Mesendoderm (in vitro differentiated cells): Measurements from ENCODE around the gene CPA1.

Experiments used
- DNase-seq: peaks from one replicate; pipeline ENCODE4 v3.0.0; 2013
- H2AK5ac ChIP-seq: 2 replicates; pipeline ENCODE4 v1.6.1; 2013; ENCODE audit warnings: low read length, inconsistent platforms
- H2BK120ac ChIP-seq: 2 replicates; pipeline ENCODE4 v1.6.1; 2013; ENCODE audit warnings: low read depth, mild to moderate bottlenecking, low read length, moderate library complexity, mixed read lengths
- H2BK15ac ChIP-seq: replicated peaks from 2 replicates; pipeline ENCODE4 v1.6.1; 2013; ENCODE audit warnings: low read depth, mild to moderate bottlenecking, moderate library complexity
- H2BK5ac ChIP-seq: 2 replicates; pipeline ENCODE4 v1.6.1; 2013; ENCODE audit warnings: low read length, inconsistent platforms
- H3K18ac ChIP-seq: 2 replicates; pipeline ENCODE4 v1.6.1; 2013; ENCODE audit warnings: mild to moderate bottlenecking, low read length, mixed read lengths
- H3K23ac ChIP-seq: one replicate; pipeline ENCODE4 v1.6.1; 2013; ENCODE audit warnings: low read length
- H3K27ac ChIP-seq: 2 replicates; pipeline ENCODE4 v1.5.1; 2013; ENCODE audit warnings: low read depth, mild to moderate bottlenecking, inconsistent platforms, low read length, moderate library complexity
- H3K27me3 ChIP-seq: 2 replicates; pipeline ENCODE4 v1.6.1; 2013; ENCODE audit warnings: low read length, control low read depth, mild to moderate bottlenecking, inconsistent platforms; ENCODE audit not compliant: insufficient read depth, poor library complexity
- H3K36me3 ChIP-seq: 2 replicates; pipeline ENCODE4 v1.6.1; 2013; ENCODE audit warnings: low read length, inconsistent platforms; ENCODE audit not compliant: control insufficient read depth, insufficient read depth
- H3K4ac ChIP-seq: one replicate; pipeline ENCODE4 v1.6.1; 2013; ENCODE audit warnings: low read depth, mild to moderate bottlenecking, low read length, moderate library complexity
- H3K4me1 ChIP-seq: 2 replicates; pipeline ENCODE4 v1.6.1; 2013; ENCODE audit warnings: low read depth, low read length, inconsistent platforms; ENCODE audit not compliant: control insufficient read depth
- H3K4me2 ChIP-seq: 2 replicates; pipeline ENCODE4 v1.6.1; 2013; ENCODE audit warnings: low read length
- H3K4me3 ChIP-seq: 2 replicates; pipeline ENCODE4 v1.5.1; 2013; ENCODE audit warnings: mild to moderate bottlenecking, low read length
- H3K56ac ChIP-seq: one replicate; pipeline ENCODE4 v1.6.1; 2013; ENCODE audit warnings: low read length
- H3K79me1 ChIP-seq: 2 replicates; pipeline ENCODE4 v1.6.1; 2013; ENCODE audit warnings: low read length, inconsistent platforms
- H3K79me2 ChIP-seq: 2 replicates; pipeline ENCODE4 v1.6.1; 2013; ENCODE audit warnings: mild to moderate bottlenecking, low read length; ENCODE audit not compliant: control insufficient read depth, insufficient read depth
- H3K9ac ChIP-seq: 2 replicates; pipeline ENCODE4 v1.6.1; 2013; ENCODE audit warnings: low read length, inconsistent platforms
- H4K5ac ChIP-seq: one replicate; pipeline ENCODE4 v1.6.1; 2013; ENCODE audit warnings: low read length
- H4K8ac ChIP-seq: one replicate; pipeline ENCODE4 v1.6.1; 2013; ENCODE audit warnings: low read depth, mild to moderate bottlenecking, control low read depth, low read length, moderate library complexity
- WGBS: extraction: QIAGEN DNeasy Blood & Tissue Kit; methylation state at CpG from one replicate; pipeline ENCODE4 v1.1.7; 2013; ENCODE audit warnings: low lambda C conversion rate, missing lambda C conversion rate; ENCODE audit not compliant: insufficient coverage; ENCODE audit errors: extremely low coverage; 5-methylcytosine and 5-hydroxymethylcytosine counted together

The CPA1 gene

DNA sequence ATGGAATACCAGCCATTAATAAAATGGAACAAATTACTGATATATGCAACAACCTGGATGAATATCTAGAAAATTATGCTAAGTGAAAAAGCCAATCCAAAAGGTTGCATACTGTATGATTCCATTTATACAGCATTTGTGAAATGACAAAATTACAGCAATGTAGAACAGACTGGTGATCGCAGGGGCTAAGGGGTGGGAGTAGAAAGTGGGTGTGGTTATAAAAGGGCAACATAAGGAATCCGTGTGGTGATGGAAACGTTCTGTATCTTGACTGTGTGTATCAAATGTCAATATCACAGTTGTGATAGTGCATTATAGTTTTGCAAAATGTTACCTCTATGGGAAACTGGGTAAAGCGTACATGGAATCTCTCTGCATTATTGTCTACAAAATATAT is 45.5 kb downstream of the CPA1 start:
- Histone ChIP-seq H3K4me1 (no peaks in the 10 kb centered on the region), H2AK5ac (no peak overlapping the region), H4K5ac (no peak overlapping the region), H3K79me1 (no peaks in the 10 kb centered on the region), H3K23ac (no peak overlapping the region), H3K4me3 (no peak overlapping the region), H2BK120ac (no peak overlapping the region), H3K27ac (no peak overlapping the region), H3K9ac (no peak overlapping the region), H4K8ac (no peak overlapping the region), H2BK5ac (no peak overlapping the region), H3K4me2 (no peak overlapping the region), H3K36me3 (no peaks in the 10 kb centered on the region), H3K4ac (no peak overlapping the region), H3K18ac (no peak overlapping the region), H3K56ac (no peak overlapping the region), H3K27me3 (no peaks in the 10 kb centered on the region), H3K79me2 (no peaks in the 10 kb centered on the region), H2BK15ac (no peak overlapping the region)
- no CpG with 5 or more reads among the region's 4 CpGs for WGBS
- DNase-seq = no peak

DNA sequence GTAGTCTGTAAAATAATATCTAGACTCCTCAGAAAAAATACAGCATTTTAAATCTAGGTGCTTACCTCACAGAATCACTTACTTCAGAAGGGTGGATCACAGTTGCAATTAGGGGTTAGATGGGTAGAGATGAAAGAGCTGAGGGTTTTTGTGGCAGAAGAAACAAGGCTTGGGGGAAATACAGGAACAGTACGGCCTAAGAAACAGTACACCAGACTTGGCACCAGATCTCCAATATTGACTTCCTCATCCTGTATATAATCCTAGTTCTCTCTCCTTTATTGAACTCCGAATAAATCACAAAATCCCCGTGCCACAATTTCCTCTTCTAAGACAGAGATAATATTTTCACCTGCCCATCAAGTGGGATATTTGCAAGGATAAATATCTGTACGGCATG is 46.3 kb downstream of the CPA1 start:
- Histone ChIP-seq H3K9ac (no peak overlapping the region), H2AK5ac (no peak overlapping the region), H3K4me1 (no peaks in the 10 kb centered on the region), H2BK15ac (no peak overlapping the region), H3K79me1 (no peaks in the 10 kb centered on the region), H3K27me3 (no peaks in the 10 kb centered on the region), H3K56ac (no peak overlapping the region), H4K5ac (no peak overlapping the region), H2BK120ac (no peak overlapping the region), H3K27ac (no peak overlapping the region), H3K4me3 (no peak overlapping the region), H3K4me2 (no peak overlapping the region), H3K18ac (no peak overlapping the region), H3K79me2 (no peaks in the 10 kb centered on the region), H4K8ac (no peak overlapping the region), H3K36me3 (no peaks in the 10 kb centered on the region), H3K4ac (no peak overlapping the region), H2BK5ac (no peak overlapping the region), H3K23ac (no peak overlapping the region)
- no peak for DNase-seq
- WGBS = 100% methylated on average over 2 of the region's 4 CpGs

DNA sequence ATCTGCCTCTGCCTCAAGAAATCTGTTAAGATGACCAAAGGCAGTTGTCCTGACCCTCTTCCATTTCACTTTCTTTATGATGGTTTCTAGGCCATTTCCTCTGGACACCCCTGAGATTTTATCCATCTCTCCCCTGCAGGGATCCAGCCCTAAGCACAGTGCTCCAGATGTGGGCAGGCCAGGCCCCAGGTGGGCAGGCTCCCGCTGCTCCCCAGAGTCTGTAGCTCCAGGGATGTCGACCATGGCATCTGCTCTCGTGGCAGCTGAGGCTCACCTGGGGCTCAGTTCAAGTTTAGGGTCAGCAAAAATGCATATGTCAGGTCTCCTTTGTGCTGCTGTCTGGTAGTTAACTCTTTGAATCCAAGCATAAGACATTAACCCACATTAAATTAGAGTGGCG is 48.7 kb downstream of the CPA1 start:
- H3K79me1 ChIP-seq = no peaks in the 10 kb centered on the region
- H3K9ac ChIP-seq = no peak overlapping the region

DNA sequence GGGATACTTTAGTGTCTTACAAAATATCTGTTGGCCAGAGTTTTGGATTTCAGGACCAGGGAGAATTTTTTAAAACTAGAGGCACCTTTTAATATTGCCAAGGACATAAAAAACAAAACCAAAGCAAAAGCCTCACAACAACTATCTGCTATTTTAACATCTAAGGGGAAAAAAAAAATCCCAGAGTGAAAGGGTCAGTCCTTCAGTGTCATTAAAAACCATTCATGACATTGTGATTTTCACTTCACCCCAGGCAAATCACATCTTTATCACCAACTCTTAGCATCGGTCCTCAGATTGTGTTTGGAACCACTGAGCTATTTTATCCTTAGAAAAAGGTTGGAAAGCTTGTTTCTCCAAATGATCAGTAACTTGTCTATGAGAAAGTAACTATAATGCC is 49.8 kb downstream of the CPA1 start:
- Histone ChIP-seq H3K18ac (no peak overlapping the region), H3K9ac (no peak overlapping the region), H3K27ac (no peak overlapping the region), H3K23ac (no peak overlapping the region), H2BK15ac (no peak overlapping the region), H3K79me2 (no peaks in the 10 kb centered on the region), H3K4me3 (no peak overlapping the region), H3K56ac (no peak overlapping the region), H3K4me1 (no peaks in the 10 kb centered on the region), H3K79me1 (no peaks in the 10 kb centered on the region), H4K5ac (no peak overlapping the region), H3K4ac (no peak overlapping the region), H3K36me3 (no peaks in the 10 kb centered on the region), H2BK120ac (no peak overlapping the region), H4K8ac (no peak overlapping the region), H3K27me3 (no peaks in the 10 kb centered on the region), H3K4me2 (no peak overlapping the region), H2AK5ac (no peak overlapping the region), H2BK5ac (no peak overlapping the region)
- no peak for DNase-seq
- no CpG with 5 or more reads among the region's 1 CpG for WGBS

More for the DNA sequence above, 48.7 kb downstream of the CPA1 start:
- no peaks in the 10 kb centered on the region for H3K79me2 ChIP-seq
- H3K4me2 ChIP-seq = no peak overlapping the region
- H2BK15ac ChIP-seq = no peak overlapping the region
- no peaks in the 10 kb centered on the region for H3K27me3 ChIP-seq
- H3K36me3 ChIP-seq = no peaks in the 10 kb centered on the region
- no peak overlapping the region for H3K56ac ChIP-seq
- H3K4ac ChIP-seq = no peak overlapping the region
- H3K18ac ChIP-seq = no peak overlapping the region
- no peak for DNase-seq
- H2BK5ac ChIP-seq = no peak overlapping the region
- no CpG with 5 or more reads among the region's 4 CpGs for WGBS
- no peaks in the 10 kb centered on the region for H3K4me1 ChIP-seq
- no peak overlapping the region for H3K4me3 ChIP-seq
- H3K23ac ChIP-seq = no peak overlapping the region
- no peak overlapping the region for H2AK5ac ChIP-seq
- no peak overlapping the region for H2BK120ac ChIP-seq
- H4K8ac ChIP-seq = no peak overlapping the region
- no peak overlapping the region for H4K5ac ChIP-seq
- H3K27ac ChIP-seq = no peak overlapping the region

DNA sequence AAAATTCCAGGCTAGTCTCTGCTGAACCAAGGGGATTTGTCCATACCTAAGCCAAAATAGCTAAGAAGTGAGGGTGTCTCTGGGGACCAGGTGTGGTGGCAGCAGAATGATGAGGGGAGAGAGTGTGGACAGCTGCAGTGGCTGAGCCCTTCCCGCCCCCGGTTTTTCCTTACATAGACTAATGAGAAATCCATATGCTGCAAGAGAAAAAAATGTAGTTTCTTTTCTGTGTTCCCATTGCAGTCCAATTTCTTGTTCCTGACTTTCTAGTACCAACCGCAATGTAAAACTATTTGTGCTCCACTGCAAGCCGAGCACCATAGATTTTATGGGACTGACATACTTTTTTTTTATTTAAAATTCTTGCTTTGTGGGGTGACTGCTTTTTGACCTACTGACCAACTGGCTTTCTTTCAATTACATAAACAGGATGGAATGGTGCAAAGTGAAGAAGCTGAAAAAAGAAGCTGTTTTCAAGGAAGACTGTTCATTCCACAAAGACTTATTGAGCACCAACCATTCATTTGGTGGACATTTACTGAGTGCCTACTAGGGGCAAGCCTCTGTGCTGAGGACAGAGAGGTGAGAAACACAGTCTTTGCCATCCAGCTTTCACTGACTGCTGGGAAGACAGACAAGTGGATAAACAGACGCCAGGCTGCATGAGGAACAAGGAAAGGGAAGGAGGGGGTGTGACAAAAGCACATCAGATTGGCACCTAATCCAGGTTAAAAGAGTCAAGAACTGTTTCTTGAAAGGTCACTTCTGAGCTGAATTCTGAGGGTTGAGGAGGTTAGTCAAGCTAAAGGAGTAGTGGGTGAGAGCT is 50.8 kb downstream of the CPA1 start:
- no peak overlapping the region for H3K27ac ChIP-seq
- no peak overlapping the region for H3K9ac ChIP-seq
- H3K4me1 ChIP-seq = no peaks in the 10 kb centered on the region
- DNase-seq = no peak
- H2BK120ac ChIP-seq = no peak overlapping the region
- no peak overlapping the region for H2AK5ac ChIP-seq
- no peak overlapping the region for H3K4me2 ChIP-seq
- no peak overlapping the region for H4K5ac ChIP-seq
- H3K4me3 ChIP-seq = no peak overlapping the region
- no peak overlapping the region for H3K23ac ChIP-seq
- H3K36me3 ChIP-seq = no peaks in the 10 kb centered on the region
- no peak overlapping the region for H3K56ac ChIP-seq
- no peak overlapping the region for H2BK15ac ChIP-seq
- no peak overlapping the region for H3K4ac ChIP-seq
- no peaks in the 10 kb centered on the region for H3K79me2 ChIP-seq
- H3K27me3 ChIP-seq = no peaks in the 10 kb centered on the region
- no peak overlapping the region for H2BK5ac ChIP-seq
- no peaks in the 10 kb centered on the region for H3K79me1 ChIP-seq
- WGBS = no CpG with 5 or more reads among the region's 5 CpGs
- H4K8ac ChIP-seq = no peak overlapping the region
- H3K18ac ChIP-seq = no peak overlapping the region

DNA sequence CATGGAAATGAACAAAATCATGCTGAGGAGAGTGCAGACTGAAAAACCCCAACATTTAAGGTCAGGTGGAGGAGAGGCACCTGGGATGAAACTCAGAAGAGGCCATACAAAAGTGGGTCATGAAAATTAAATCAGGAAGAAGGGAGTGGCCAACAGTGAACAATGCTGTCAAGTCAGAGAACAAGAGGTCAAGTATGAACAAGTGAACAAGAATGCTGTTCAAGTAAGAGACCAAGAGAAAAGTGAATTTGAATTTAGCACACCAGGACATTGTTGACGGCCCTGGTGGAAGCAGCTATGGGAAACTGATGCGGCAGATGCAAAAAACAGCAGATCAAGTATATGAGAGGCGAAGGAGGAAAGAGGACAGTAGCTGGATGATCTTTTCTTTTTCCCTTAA is 52.6 kb downstream of the CPA1 start:
- no peak overlapping the region for H3K9ac ChIP-seq
- no peak for DNase-seq

More for the DNA sequence above, 52.6 kb downstream of the CPA1 start:
- H3K36me3 ChIP-seq = no peaks in the 10 kb centered on the region
- no peak overlapping the region for H3K4me2 ChIP-seq
- no peaks in the 10 kb centered on the region for H3K4me1 ChIP-seq
- no peak overlapping the region for H2BK120ac ChIP-seq
- no peak overlapping the region for H2BK15ac ChIP-seq
- no CpG with 5 or more reads among the region's 3 CpGs for WGBS
- no peak overlapping the region for H3K18ac ChIP-seq
- H4K8ac ChIP-seq = no peak overlapping the region
- no peak overlapping the region for H3K23ac ChIP-seq
- H3K56ac ChIP-seq = no peak overlapping the region
- H3K79me2 ChIP-seq = no peaks in the 10 kb centered on the region
- H3K27me3 ChIP-seq = no peaks in the 10 kb centered on the region
- H2BK5ac ChIP-seq = no peak overlapping the region
- no peak overlapping the region for H3K4me3 ChIP-seq
- H3K4ac ChIP-seq = no peak overlapping the region
- no peak overlapping the region for H4K5ac ChIP-seq
- H3K79me1 ChIP-seq = no peaks in the 10 kb centered on the region
- H3K27ac ChIP-seq = no peak overlapping the region
- H2AK5ac ChIP-seq = no peak overlapping the region
